ENCODE measurements around the gene HENMT1. TPM values are rescaled to one million over a fixed set of nuclear protein-coding genes. Genes with fewer than 3 reads are reported as not detected.

The HENMT1 gene
- total and polyA plus RNA-seq, 9 of the 15 experiments (the other 6 are each of a cell fraction or from before 2014, with no cell fraction given), result not detected

- TF ChIP-seq ZNF518B (CRISPR knock-in tag; IDR thresholded peaks at IDR 0.05) (no peak), SNAPC5 (CRISPR knock-in tag; IDR thresholded peaks at IDR 0.05) (no peak), POU5F1 (IDR thresholded peaks at IDR 0.05; ENCODE audit: borderline replicate concordance, low read depth, low read length, partially characterized antibody) (peak; percentile 38), MCM7 (IDR thresholded peaks at IDR 0.05) (no peak), ELF4 (CRISPR knock-in tag; IDR thresholded peaks at IDR 0.05) (no peak; the same call in 1 of the 2 replicates), GABPB2 (CRISPR knock-in tag; conservative IDR thresholded peaks at IDR 0.05) (no peak), HNRNPH1 (optimal IDR thresholded peaks at IDR 0.05; ENCODE audit: low read depth, low read length) (no peak), NFXL1 (CRISPR knock-in tag; IDR thresholded peaks at IDR 0.05) (no peak), ZNF3 (CRISPR knock-in tag; IDR thresholded peaks at IDR 0.05) (no peak), MTA1 (IDR thresholded peaks at IDR 0.05; ENCODE audit: borderline replicate concordance) (peak; percentile 57; the same call in 1 of the 2 replicates), HINFP (tag; conservative IDR thresholded peaks at IDR 0.05; ENCODE audit: low read depth) (0 out of 2 replicates have a peak, but pooled peaks have one; percentile 27), THRA (IDR thresholded peaks at IDR 0.05) (no peak), ZNF263 (CRISPR knock-in tag; IDR thresholded peaks at IDR 0.05; ENCODE audit: borderline replicate concordance) (no peak), RCOR1 (IDR thresholded peaks at IDR 0.05; ENCODE audit: borderline replicate concordance in 1 of 2, low read depth in 2 of 2, low read length in 2 of 2) (peak in 1 of 2 experiments; percentile 50; a peak in 1 of 4 replicates), MAFF (IDR thresholded peaks at IDR 0.05; ENCODE audit: low read length) (no peak), PHF21A (IDR thresholded peaks at IDR 0.05; ENCODE audit: borderline replicate concordance, low read depth) (no peak), ZNF175 (CRISPR knock-in tag; IDR thresholded peaks at IDR 0.05; ENCODE audit: low read depth) (no peak), GTF3C2 (IDR thresholded peaks at IDR 0.05; ENCODE audit: borderline replicate concordance, extremely low read depth, insufficient read length) (no peak)
Measured at GRCh38 chr1:108691942-108692723, 31.2 kb upstream of the HENMT1 start, which contains the start of gene PRPF38B (continued).
